WERI-Rb-1 (cell line): ENCODE results near the gene RSPH6A.
"Not testable (repeated sequence)": the region's sequence is repeated elsewhere in the genome, so short reads cannot be mapped to it uniquely, and the experiment has no call there.

ENCODE experiments used
- DNase-seq: peaks from one replicate; pipeline ENCODE4 v3.0.0-alpha.2; 2020
- H3K27ac ChIP-seq: fragments of 250-450 bp; sonication (Bioruptor Pico); 2 replicates; pipeline ENCODE4 v1.5.1; 2020; ENCODE audit warnings: mild to moderate bottlenecking, moderate library complexity
- H3K27me3 ChIP-seq: fragments of 250-450 bp; sonication (Bioruptor Pico); 2 replicates; pipeline ENCODE4 v1.5.1; 2021; ENCODE audit warnings: mild to moderate bottlenecking, low read depth, moderate library complexity; ENCODE audit not compliant: insufficient read depth, severe bottlenecking
- H3K36me3 ChIP-seq: fragments of 250-450 bp; sonication (Bioruptor Pico); 2 replicates; pipeline ENCODE4 v1.5.1; 2020; ENCODE audit warnings: mild to moderate bottlenecking, moderate library complexity
- H3K4me3 ChIP-seq: 2 replicates; pipeline ENCODE4 v1.5.1; 2011; ENCODE audit warnings: low read depth, mild to moderate bottlenecking, control low read depth, low read length
- H3K9me3 ChIP-seq: fragments of 250-450 bp; sonication (Bioruptor Pico); 2 replicates; pipeline ENCODE4 v1.5.1; 2021; ENCODE audit warnings: mild to moderate bottlenecking, moderate library complexity; ENCODE audit not compliant: severe bottlenecking
- CTCF ChIP-seq: IDR thresholded peaks from 2 replicates; pipeline ENCODE4 v1.5.1; 2011; ENCODE audit warnings: low read depth, mild to moderate bottlenecking, control low read depth, inconsistent platforms, low read length

RSPH6A gene

GRCh38 chr19:45804140-45804958, 10.8 kb downstream of the RSPH6A start:
- Histone ChIP-seq H3K9me3 (no peaks in the 10 kb centered on the region), H3K4me3 (no peak overlapping the region), H3K27me3 (no peaks in the 10 kb centered on the region), H3K36me3 (no peaks in the 10 kb centered on the region), H3K27ac (no peak overlapping the region)
- no peak for DNase-seq
- TF ChIP-seq CTCF, result no peak

- H3K27ac ChIP-seq, result no peak overlapping the region
- no peak for TF ChIP-seq CTCF
- no peaks in the 10 kb centered on the region for H3K36me3 ChIP-seq
- no peaks in the 10 kb centered on the region for H3K9me3 ChIP-seq
- no peak for DNase-seq
- no peak overlapping the region for H3K4me3 ChIP-seq
- H3K27me3 ChIP-seq, result no peaks in the 10 kb centered on the region
These were observed 13.4 kb downstream of the RSPH6A start for GRCh38 chr19:45801603-45802175.

- Histone ChIP-seq H3K27ac (no peak overlapping the region), H3K36me3 (no peaks in the 10 kb centered on the region), H3K4me3 (no peak overlapping the region), H3K27me3 (no peaks in the 10 kb centered on the region), H3K9me3 (no peaks in the 10 kb centered on the region)
- no peak for TF ChIP-seq CTCF
- no peak for DNase-seq
These were observed 15.0 kb downstream of the RSPH6A start for GRCh38 chr19:45800070-45800553.

DNA sequence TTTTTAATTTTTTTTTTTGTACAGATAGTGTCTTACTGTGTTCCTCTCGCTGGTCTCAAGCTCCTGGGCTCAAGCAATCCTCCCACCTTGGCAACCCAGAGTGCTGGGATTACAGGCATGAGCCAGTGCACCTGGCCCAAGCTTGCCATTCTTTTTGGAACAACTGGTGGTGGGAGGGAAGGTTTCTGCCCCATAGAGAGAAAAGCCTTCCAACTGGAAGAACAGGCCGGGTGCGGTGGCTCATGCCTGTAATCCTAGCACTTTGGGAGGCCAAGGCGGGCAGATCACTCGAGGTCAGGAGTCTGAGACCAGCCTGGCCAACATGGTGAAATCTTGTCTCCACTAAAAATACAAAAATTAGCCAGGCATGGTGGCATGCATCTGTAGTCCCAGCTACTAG, 15.6 kb downstream of the RSPH6A start:
- H3K36me3 ChIP-seq, H3K27me3 ChIP-seq, H3K9me3 ChIP-seq, H3K27ac ChIP-seq, DNase-seq, H3K4me3 ChIP-seq: not testable (repeated sequence)

DNA sequence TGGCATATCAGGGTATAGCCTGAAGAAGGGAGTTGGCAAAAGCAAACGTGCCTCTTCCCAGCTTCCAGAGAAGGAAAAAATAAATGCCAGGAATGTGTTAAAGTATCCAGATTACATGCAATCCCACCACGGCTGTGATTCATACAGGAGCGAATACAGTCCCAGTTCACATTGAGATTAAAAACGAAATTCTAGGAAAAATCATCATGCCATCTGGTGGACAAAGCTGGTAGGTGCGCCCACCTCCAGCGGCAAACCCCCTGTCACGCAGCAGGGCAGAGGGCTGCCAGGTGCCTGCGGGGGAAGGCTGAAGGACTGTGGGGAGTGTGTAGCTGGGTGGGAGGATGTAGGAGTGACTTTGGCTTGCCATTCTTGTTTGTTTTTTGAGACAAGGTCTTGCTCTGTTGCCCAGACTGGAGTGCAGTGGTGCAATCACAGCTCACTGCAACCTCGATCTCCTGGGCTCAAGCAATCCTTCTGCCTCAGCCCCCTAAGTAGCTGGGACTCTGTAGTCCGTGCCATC, 16.1 kb downstream of the RSPH6A start:
- DNase-seq, result peak; percentile 55
- Histone ChIP-seq H3K36me3 (no peaks in the 10 kb centered on the region), H3K9me3 (no peaks in the 10 kb centered on the region), H3K4me3 (no peak overlapping the region), H3K27me3 (no peaks in the 10 kb centered on the region), H3K27ac (no peak overlapping the region)
- TF ChIP-seq CTCF, result peak; percentile 54

- Histone ChIP-seq H3K4me3 (no peak overlapping the region), H3K27ac (no peak overlapping the region), H3K27me3 (no peaks in the 10 kb centered on the region), H3K36me3 (peaks cover 11% of the 10 kb centered on the region), H3K9me3 (no peaks in the 10 kb centered on the region)
- no peak for DNase-seq
- no peak for TF ChIP-seq CTCF
These were observed 20.5 kb downstream of the RSPH6A start for GRCh38 chr19:45794627-45795026.
